ENCODE results near the gene KSR1. TPM values are rescaled to one million over a fixed set of nuclear protein-coding genes. Genes with fewer than 3 reads are reported as not detected.
A peak's percentile ranks its signal among the peaks of the same experiment; 100 is the strongest.
"Not testable (repeated sequence)": the region's sequence is repeated elsewhere in the genome, so short reads cannot be mapped to it uniquely, and the experiment has no call there.

Gene KSR1
- total RNA-seq, 2 donors from 2014 or later = 36.7 to 46.7 TPM

DNA sequence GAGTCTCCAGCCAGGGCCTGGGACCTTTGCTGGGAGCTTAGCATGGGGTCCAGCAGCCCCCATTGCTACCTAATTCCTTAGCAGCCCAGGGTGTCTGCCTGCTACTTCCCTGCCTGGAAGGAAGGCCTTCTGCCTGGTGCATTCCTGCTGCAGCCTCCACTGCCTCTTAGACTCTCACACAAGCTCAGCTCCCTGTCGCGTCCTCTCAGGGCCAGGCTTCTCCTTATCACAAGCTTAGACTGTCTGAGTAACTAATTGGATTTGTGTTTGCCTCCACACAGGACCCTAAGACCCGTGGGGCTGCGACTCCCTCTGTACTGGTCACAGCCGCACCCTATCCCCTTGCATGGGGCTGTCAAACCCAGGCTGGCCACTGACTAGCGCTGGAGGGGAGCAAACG lies 181.6 kb downstream of the KSR1 start:
- not testable (repeated sequence) for ATAC-seq; H3K9me3 ChIP-seq (ENCODE audit: control insufficient read depth, low read length, poor library complexity, severe bottlenecking); H3K36me3 Mint-ChIP-seq (ENCODE audit: low read depth); H3K4me3 Mint-ChIP-seq; DNase-seq; H3K27me3 Mint-ChIP-seq; H3K27ac Mint-ChIP-seq
- H3K4me1 Mint-ChIP-seq = peaks cover 17% of the 10 kb centered on the region

DNA sequence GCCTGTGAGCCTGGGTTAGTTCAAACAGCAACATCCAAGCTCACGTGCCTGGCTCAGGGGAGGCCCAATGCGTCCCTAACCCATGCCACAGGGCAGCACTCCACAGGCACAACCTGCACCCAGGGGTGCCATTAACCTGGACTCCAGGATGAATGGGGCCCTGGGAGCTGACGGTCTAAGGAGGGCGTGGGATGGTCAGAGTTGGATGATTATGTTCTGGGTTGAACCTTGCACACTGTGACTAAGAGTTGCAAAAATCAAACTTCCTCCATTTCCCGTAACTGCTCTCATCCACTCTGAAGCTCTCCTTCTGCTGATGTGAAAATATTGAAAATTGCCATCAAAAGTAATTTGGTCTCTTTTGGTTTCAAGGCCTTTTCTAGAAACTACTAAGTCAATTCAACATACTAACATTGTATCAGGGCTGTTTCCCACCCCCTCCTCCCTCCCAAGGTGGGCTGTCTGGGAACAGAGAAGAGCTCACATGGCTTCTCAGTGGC lies 182.2 kb downstream of the KSR1 start:
- not testable (repeated sequence) for H3K36me3 Mint-ChIP-seq (ENCODE audit: low read depth); H3K27me3 Mint-ChIP-seq; H3K27ac Mint-ChIP-seq; H3K9me3 ChIP-seq (ENCODE audit: control insufficient read depth, low read length, poor library complexity, severe bottlenecking); DNase-seq; H3K4me3 Mint-ChIP-seq; ATAC-seq
- peaks cover 17% of the 10 kb centered on the region for H3K4me1 Mint-ChIP-seq

DNA sequence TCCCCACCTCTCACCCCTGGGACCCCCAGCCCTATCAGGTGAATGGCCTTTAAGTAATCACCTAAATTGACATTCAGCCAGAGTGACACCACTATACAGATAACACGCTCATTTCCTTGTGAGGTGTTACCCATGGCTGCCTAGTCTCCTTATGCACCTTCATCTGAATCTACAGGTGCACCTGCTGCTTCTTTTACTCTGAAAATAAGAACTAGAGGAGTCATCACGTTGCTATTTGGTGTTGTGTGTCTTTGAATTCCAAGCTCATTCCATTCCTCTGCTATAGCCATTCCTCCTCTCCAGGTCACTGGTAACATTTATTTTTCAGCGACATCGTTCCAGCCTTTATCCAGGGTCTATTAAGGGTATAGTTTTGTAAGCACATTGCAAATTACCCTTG lies 184.5 kb downstream of the KSR1 start:
- no peak overlapping the region for H3K4me3 Mint-ChIP-seq
- H3K9me3 ChIP-seq (ENCODE audit: control insufficient read depth, low read length, poor library complexity, severe bottlenecking) = no peaks in the 10 kb centered on the region
- no peak overlapping the region for H3K27ac Mint-ChIP-seq
- H3K4me1 Mint-ChIP-seq = peaks cover 6% of the 10 kb centered on the region
- H3K36me3 Mint-ChIP-seq (ENCODE audit: low read depth) = peaks cover 10% of the 10 kb centered on the region
- no peaks in the 10 kb centered on the region for H3K27me3 Mint-ChIP-seq
- DNase-seq = no peak
- ATAC-seq = no peak

DNA sequence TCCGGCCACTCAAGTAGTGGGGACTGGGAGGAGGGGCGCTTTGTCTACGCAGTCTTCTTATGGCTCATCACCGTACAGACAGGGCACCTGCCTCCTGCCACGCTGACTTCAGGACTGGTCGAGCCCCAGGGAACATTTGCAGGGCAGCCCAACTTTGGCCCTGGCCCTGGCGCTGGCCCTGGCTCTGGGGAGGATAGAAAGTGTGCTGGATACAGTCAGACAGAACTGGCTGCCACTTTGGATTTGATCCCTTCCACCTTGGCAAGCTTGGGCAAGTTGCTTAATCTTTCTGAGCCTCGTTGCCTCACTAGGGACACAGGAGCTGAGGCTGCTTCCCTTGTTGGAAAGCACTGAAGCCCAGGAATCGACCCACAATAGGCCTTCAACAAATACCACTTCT lies 188.3 kb downstream of the KSR1 start:
- no peaks in the 10 kb centered on the region for H3K9me3 ChIP-seq (ENCODE audit: control insufficient read depth, low read length, poor library complexity, severe bottlenecking)
- peaks cover 15% of the 10 kb centered on the region for H3K36me3 Mint-ChIP-seq (ENCODE audit: low read depth)
- no peaks in the 10 kb centered on the region for H3K27me3 Mint-ChIP-seq
- H3K27ac Mint-ChIP-seq = peak overlapping the region; percentile 63
- DNase-seq = no peak
- ATAC-seq = no peak
- peaks cover 9% of the 10 kb centered on the region for H3K4me1 Mint-ChIP-seq
- H3K4me3 Mint-ChIP-seq = no peak overlapping the region

DNA sequence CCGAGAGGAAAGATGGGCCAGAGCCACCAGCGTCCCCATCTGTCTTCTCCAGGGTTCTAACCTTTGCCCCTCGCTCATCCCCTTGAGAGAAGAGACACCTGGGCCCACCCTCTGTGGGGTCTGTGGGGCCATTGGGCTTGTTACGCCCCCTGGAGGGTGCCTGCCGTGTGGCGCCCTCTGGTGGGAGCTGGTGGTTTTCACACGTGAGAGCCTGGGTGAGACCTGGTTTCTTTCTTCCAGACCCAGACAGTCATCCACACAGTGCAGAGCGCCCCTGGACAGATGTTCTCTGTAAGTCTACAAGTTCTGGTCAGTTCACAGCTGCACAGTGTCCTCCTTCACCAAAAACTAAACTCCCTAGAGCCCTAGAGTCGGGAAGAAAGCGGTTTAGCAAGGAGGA lies 189.4 kb downstream of the KSR1 start:
- H3K9me3 ChIP-seq (ENCODE audit: control insufficient read depth, low read length, poor library complexity, severe bottlenecking); DNase-seq; H3K27me3 Mint-ChIP-seq; H3K27ac Mint-ChIP-seq; H3K4me1 Mint-ChIP-seq; H3K4me3 Mint-ChIP-seq: not testable (repeated sequence)
- peaks cover 15% of the 10 kb centered on the region for H3K36me3 Mint-ChIP-seq (ENCODE audit: low read depth)
- peak; percentile 64 for ATAC-seq

GRCh38 chr17:27646232-27646631 lies 190.0 kb downstream of the KSR1 start:
- Mint-ChIP-seq H3K4me1 (peaks cover 7% of the 10 kb centered on the region), H3K27me3 (no peaks in the 10 kb centered on the region), H3K27ac (no peak overlapping the region), H3K4me3 (no peak overlapping the region), H3K36me3 (ENCODE audit: low read depth) (peaks cover 14% of the 10 kb centered on the region)
- no peaks in the 10 kb centered on the region for H3K9me3 ChIP-seq (ENCODE audit: control insufficient read depth, low read length, poor library complexity, severe bottlenecking)
- ATAC-seq (no peak), DNase-seq (no peak)

DNA sequence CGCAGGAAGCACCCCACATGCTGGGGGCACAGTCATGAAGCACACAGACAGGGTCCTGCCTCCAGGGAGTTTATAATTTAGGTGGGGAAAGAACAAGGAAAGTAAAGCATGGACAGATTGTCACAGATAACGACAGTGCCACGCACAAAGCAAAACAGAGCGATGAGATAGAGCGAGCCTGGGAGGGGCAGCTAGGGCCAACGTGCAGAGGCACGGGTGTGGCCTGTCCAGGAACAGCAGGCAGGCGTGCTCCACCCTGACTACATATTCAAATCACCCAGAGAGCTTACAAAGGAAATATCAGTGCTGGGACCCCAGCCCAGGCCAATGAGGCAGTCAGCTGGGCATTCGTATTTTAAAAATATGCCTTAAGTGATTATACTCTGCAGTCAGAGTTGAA lies 191.5 kb downstream of the KSR1 start:
- no peaks in the 10 kb centered on the region for H3K9me3 ChIP-seq (ENCODE audit: control insufficient read depth, low read length, poor library complexity, severe bottlenecking)
- DNase-seq (no peak), ATAC-seq (no peak)
- Mint-ChIP-seq H3K4me1 (peaks cover 9% of the 10 kb centered on the region), H3K36me3 (ENCODE audit: low read depth) (peaks cover 10% of the 10 kb centered on the region), H3K27me3 (no peaks in the 10 kb centered on the region), H3K27ac (peak overlapping the region; percentile 61), H3K4me3 (no peak overlapping the region)

DNA sequence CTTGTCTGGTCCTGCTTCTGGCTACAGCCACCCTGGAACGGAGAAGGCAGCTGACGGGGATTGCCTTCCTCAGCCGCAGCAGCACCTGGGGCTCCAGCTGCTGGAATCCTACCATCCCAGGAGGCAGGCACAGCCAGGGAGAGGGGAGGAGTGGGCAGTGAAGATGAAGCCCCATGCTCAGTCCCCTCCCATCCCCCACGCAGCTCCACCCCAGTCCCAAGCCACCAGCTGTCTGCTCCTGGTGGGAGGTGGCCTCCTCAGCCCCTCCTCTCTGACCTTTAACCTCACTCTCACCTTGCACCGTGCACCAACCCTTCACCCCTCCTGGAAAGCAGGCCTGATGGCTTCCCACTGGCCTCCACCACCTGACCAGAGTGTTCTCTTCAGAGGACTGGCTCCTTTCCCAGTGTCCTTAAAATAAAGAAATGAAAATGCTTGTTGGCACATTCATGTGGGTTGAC lies 192.9 kb downstream of the KSR1 start:
- not testable (repeated sequence) for H3K36me3 Mint-ChIP-seq (ENCODE audit: low read depth); H3K4me1 Mint-ChIP-seq; H3K27ac Mint-ChIP-seq; H3K27me3 Mint-ChIP-seq; ATAC-seq; DNase-seq; H3K9me3 ChIP-seq (ENCODE audit: control insufficient read depth, low read length, poor library complexity, severe bottlenecking); H3K4me3 Mint-ChIP-seq

GRCh38 chr17:27649929-27650328 lies 193.7 kb downstream of the KSR1 start:
- no peak for DNase-seq
- Mint-ChIP-seq H3K36me3 (ENCODE audit: low read depth) (peaks cover 4% of the 10 kb centered on the region), H3K4me1 (peaks cover 13% of the 10 kb centered on the region), H3K27ac (no peak overlapping the region), H3K27me3 (no peaks in the 10 kb centered on the region), H3K4me3 (no peak overlapping the region)
- ATAC-seq = no peak
- H3K9me3 ChIP-seq (ENCODE audit: control insufficient read depth, low read length, poor library complexity, severe bottlenecking) = no peaks in the 10 kb centered on the region

GRCh38 chr17:27650836-27651235 lies 194.6 kb downstream of the KSR1 start:
- ATAC-seq = no peak
- H3K27me3 Mint-ChIP-seq = no peaks in the 10 kb centered on the region
- DNase-seq = no peak
- no peak overlapping the region for H3K4me3 Mint-ChIP-seq
- H3K9me3 ChIP-seq (ENCODE audit: control insufficient read depth, low read length, poor library complexity, severe bottlenecking) = no peaks in the 10 kb centered on the region
- peaks cover 4% of the 10 kb centered on the region for H3K36me3 Mint-ChIP-seq (ENCODE audit: low read depth)
- peaks cover 11% of the 10 kb centered on the region for H3K4me1 Mint-ChIP-seq
- no peak overlapping the region for H3K27ac Mint-ChIP-seq

DNA sequence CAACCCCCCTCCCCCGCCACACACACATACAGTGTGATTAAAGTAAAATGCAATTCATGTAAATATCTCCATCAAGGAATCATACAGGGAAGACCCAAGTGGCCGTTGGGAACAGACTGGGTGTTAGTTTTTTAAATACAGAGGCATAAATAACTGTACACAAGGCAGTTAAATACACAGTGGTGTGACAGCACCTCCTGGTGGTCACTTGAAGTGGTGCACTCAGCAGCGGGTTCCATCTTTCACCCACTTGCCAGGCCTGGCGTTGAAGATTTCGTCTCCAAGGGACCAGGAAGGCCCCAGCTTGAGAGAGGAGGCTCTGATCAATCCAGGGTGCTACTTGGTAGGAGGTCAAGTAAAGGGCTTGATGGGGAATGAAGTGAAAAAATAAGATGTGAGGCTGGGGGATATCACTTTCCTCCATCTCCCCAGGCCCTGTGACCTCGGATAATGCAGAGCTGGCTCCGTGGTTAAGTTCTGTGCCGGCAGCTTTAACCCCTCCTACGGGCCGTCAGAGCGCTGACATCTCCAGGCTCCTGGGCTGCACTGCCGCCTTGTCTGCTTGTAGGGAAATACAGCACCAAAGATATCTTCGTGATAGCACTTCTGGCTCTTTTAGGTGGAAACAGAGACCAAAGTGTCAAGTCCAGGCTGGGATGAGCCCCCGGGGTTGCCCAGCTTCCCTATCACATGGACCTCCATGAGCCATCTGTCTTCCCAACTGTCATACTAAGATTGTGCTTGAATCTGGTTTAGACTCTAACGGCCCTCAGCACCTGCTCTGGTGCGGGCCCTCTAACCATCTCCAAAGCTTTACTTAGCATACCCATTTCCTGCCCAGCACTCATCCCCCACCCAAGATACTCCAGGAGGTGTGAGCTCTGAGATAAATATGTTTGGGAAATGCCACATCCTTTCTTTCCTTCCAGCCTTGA lies 195.4 kb downstream of the KSR1 start:
- peaks cover 4% of the 10 kb centered on the region for H3K36me3 Mint-ChIP-seq (ENCODE audit: low read depth)
- H3K27ac Mint-ChIP-seq = no peak overlapping the region
- DNase-seq (peak; percentile 29 to 64 (median 49)), ATAC-seq (peak; percentile 76)
- no peaks in the 10 kb centered on the region for H3K27me3 Mint-ChIP-seq
- no peaks in the 10 kb centered on the region for H3K9me3 ChIP-seq (ENCODE audit: control insufficient read depth, low read length, poor library complexity, severe bottlenecking)
- H3K4me3 Mint-ChIP-seq = no peak overlapping the region
- peaks cover 10% of the 10 kb centered on the region for H3K4me1 Mint-ChIP-seq

GRCh38 chr17:27653449-27653971 lies 197.3 kb downstream of the KSR1 start:
- H3K27ac Mint-ChIP-seq; DNase-seq; H3K27me3 Mint-ChIP-seq; H3K4me3 Mint-ChIP-seq; H3K9me3 ChIP-seq (ENCODE audit: control insufficient read depth, low read length, poor library complexity, severe bottlenecking); ATAC-seq; H3K4me1 Mint-ChIP-seq; H3K36me3 Mint-ChIP-seq (ENCODE audit: low read depth): not testable (repeated sequence)

DNA sequence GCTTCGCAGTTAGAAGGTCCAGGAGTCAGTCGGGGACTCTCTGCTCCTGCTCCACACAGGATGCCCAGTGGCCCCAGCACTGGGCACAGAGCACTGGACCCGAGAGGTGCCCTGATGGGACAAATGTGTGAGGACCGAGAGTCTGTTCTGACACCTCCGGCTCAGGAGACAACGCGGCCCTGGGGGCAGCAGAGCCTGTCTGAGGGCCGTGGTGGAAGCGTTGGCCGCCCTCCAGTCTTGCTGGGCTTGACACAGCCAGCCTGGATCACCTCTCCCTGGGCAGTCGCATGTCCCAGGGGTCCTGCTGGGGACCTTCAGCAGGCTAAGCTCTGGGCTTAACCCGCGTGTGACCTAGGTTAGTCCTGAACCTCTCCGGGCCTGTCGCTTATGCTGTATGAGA lies 197.9 kb downstream of the KSR1 start:
- Mint-ChIP-seq H3K36me3 (ENCODE audit: low read depth) (no peaks in the 10 kb centered on the region), H3K4me1 (peaks cover 8% of the 10 kb centered on the region)

More for the DNA sequence above, 197.9 kb downstream of the KSR1 start:
- Mint-ChIP-seq H3K4me3 (no peak overlapping the region), H3K27me3 (peaks cover 7% of the 10 kb centered on the region), H3K27ac (peak overlapping the region; percentile 81)
- no peaks in the 10 kb centered on the region for H3K9me3 ChIP-seq (ENCODE audit: control insufficient read depth, low read length, poor library complexity, severe bottlenecking)
- DNase-seq = no peak
- ATAC-seq = no peak
